Measurements from ENCODE around the gene SMO.
"Not testable (repeated sequence)": the region's sequence is repeated elsewhere in the genome, so short reads cannot be mapped to it uniquely, and the experiment has no call there.

SMO gene

DNA sequence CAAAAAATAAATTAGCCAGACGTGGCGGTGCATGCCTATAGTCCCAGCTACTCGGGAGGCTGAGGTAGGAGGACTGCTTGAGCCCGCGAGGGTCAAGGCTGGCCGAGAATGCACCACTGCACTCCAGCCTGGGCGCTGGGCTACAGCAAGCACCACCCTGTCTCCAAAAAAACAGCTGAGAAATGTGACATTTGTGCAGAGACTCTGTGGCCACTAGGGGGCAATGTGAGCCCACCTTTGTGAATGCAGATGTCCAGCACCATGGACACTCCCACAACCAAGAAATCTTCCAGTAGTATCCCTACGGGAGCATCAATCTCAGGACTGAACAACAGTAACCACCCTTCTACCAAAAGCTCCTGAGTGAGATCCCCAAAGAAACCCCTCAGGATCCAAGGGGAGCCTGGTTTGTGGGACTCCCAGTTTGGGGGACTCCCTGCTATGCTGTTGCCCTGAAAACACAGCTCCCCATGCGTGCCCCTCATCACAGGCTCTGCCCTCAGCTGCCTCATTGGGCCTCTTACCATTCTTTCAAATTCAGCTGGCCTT lies 30.2 kb downstream of the SMO start:
- peak; percentile 90 for DNase-seq (ENCODE audit: low read depth, low spot score)
- Histone ChIP-seq H3K36me3 (ENCODE audit: control insufficient read depth, insufficient read depth, low read length) (no peaks in the 10 kb centered on the region), H3K27me3 (ENCODE audit: control insufficient read depth, insufficient read depth, low read length) (no peaks in the 10 kb centered on the region), H3K4me3 (ENCODE audit: low read length) (no peak overlapping the region), H3K4me1 (ENCODE audit: control insufficient read depth, insufficient read depth, low read length) (no peaks in the 10 kb centered on the region), H3K27ac (ENCODE audit: low read length) (no peak overlapping the region), H3K9me3 (ENCODE audit: control insufficient read depth, insufficient read depth, low read length) (no peaks in the 10 kb centered on the region)
- no CpG with 5 or more reads among the region's 9 CpGs for WGBS (ENCODE audit: insufficient coverage, insufficient read length)

DNA sequence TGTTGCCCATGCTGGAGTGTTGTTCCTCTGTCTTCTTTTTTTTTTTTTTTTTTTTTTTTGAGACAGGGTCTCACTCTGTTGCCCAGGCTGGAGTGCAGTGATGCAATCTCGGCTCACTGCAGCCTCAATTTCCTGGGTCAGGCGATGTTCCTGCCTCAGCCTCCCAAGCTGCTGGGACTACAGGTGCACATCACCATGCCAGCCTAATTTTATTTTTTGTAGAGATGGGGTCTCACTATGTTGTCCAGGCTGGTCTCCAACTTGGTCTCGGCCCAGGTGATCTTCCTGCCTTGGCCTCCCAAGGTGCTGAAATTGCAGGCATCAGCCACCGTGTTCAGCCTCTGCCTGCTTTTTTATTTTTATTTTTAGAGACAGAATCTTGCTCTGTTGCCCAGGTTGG lies 30.7 kb downstream of the SMO start:
- not testable (repeated sequence) for H3K4me3 ChIP-seq (ENCODE audit: low read length); H3K27ac ChIP-seq (ENCODE audit: low read length); DNase-seq (ENCODE audit: low read depth, low spot score); H3K27me3 ChIP-seq (ENCODE audit: control insufficient read depth, insufficient read depth, low read length); H3K9me3 ChIP-seq (ENCODE audit: control insufficient read depth, insufficient read depth, low read length); H3K4me1 ChIP-seq (ENCODE audit: control insufficient read depth, insufficient read depth, low read length); H3K36me3 ChIP-seq (ENCODE audit: control insufficient read depth, insufficient read depth, low read length)
- WGBS (ENCODE audit: insufficient coverage, insufficient read length), result no CpG with 5 or more reads among the region's 4 CpGs

DNA sequence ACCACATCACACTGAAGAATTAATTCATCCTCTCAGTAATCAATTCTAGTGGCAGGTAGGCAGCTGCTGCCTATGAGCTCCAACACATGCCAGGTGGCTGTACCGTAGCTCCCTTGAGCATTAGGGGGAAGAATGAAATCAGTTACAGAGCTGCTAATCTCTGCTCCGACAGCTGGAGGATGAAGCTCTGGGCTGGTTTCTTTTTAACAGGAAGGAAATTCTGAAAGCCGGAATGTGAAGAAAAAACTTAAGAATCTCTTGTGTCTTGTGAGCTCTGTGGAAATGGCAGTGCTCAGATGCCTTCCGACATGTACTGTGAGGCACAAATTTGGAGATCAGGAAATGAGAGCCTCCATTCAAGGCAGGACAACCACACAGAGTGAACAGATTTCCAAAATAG lies 33.6 kb downstream of the SMO start:
- no peak for DNase-seq (ENCODE audit: low read depth, low spot score)
- Histone ChIP-seq H3K9me3 (ENCODE audit: control insufficient read depth, insufficient read depth, low read length) (no peaks in the 10 kb centered on the region), H3K4me3 (ENCODE audit: low read length) (no peak overlapping the region), H3K36me3 (ENCODE audit: control insufficient read depth, insufficient read depth, low read length) (no peaks in the 10 kb centered on the region), H3K27me3 (ENCODE audit: control insufficient read depth, insufficient read depth, low read length) (no peaks in the 10 kb centered on the region), H3K27ac (ENCODE audit: low read length) (no peak overlapping the region), H3K4me1 (ENCODE audit: control insufficient read depth, insufficient read depth, low read length) (no peaks in the 10 kb centered on the region; the same call in 1 of the 2 replicates)
- no CpG with 5 or more reads among the region's 4 CpGs for WGBS (ENCODE audit: insufficient coverage, insufficient read length)

DNA sequence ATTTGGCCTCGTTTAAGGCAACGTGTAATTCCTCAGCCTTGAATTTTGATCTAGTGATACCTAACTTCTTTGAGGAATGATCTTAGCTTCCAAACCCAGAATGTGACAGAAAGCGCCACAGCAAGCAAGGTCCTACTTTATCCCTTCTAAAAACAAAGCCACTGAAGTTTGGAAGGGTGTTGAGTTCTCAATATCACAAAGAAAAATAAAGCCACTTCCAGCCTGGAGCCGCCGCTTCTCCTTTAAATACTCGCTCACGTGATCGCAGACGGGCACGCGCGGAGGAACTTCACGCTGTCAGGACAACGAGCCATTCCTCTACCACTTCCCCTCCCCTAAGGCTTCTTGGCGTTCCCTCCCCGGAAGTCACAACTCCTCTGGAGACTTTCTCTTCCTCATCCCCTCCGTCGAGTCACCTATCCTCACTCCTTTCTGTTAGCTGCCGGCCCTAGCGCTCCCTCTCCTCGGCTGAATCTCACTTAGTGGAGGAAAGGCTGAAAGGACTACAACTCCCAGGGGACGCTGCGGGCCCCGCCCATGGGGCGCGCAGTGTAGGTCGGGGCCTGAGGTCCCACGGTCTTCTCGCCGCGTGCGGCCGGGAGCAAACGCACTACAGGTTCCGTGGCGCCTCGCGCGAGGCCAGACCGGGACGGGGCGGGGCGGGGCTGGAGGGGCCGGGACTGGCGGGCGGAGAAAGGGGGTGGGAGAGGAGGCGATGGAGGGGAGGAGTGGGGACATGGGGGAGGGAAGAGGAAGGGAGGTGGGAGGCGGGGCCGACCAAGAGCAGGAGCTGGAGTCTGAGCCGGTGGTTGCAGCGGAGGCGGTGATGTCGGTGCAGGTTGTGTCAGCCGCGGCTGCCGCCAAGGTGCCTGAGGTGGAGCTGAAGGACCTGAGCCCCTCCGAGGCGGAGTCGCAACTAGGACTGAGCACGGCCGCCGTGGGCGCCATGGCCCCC lies 36.1 kb downstream of the SMO start, which contains the start of gene AHCYL2:
Gene AHCYL2, plus strand, starts transcription at position 780 of the 955 bp plus-strand sequence.
- Histone ChIP-seq H3K27me3 (ENCODE audit: control insufficient read depth, insufficient read depth, low read length) (no peaks in the 10 kb centered on the region), H3K36me3 (ENCODE audit: control insufficient read depth, insufficient read depth, low read length) (no peaks in the 10 kb centered on the region)

DNA sequence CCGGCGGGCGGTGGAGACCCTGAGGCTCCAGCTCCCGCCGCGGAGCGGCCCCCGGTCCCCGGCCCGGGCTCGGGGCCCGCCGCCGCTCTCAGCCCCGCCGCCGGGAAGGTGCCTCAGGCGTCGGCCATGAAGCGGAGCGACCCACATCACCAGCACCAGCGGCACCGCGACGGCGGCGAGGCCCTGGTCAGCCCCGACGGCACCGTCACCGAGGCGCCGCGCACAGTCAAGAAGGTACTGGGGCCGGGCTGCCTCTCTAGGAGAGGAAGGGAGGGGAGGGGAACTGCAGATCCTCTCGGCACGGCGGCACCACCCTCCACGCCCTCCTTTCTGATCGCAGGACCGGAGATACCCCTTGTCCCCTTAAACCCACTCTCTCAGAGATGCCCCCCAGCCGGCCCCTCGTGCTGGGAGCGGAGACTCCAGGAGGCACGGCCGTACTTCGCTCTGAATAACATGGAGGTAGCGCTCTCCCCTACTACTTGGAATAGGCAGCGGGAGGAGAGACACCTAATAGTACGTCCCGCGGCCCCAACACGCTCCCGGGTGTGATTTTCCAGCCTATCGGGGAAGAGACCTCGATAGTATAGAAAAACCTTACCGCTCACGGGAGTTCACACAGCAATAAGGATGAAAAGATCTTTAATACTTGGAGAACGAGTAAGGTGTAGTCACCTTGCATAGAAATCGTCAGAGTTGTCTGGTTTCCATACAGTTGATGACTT lies 36.9 kb downstream of the SMO start:
- Histone ChIP-seq H3K4me1 (ENCODE audit: control insufficient read depth, insufficient read depth, low read length) (no peaks in the 10 kb centered on the region; the same call in 1 of the 2 replicates), H3K4me3 (ENCODE audit: low read length) (peak overlapping the region; percentile 69), H3K36me3 (ENCODE audit: control insufficient read depth, insufficient read depth, low read length) (no peaks in the 10 kb centered on the region), H3K27ac (ENCODE audit: low read length) (no peak overlapping the region), H3K27me3 (ENCODE audit: control insufficient read depth, insufficient read depth, low read length) (no peaks in the 10 kb centered on the region), H3K9me3 (ENCODE audit: control insufficient read depth, insufficient read depth, low read length) (no peaks in the 10 kb centered on the region)
- DNase-seq (ENCODE audit: low read depth, low spot score), result no peak
- WGBS (ENCODE audit: insufficient coverage, insufficient read length), result no CpG with 5 or more reads among the region's 60 CpGs

More for the DNA sequence above, 36.1 kb downstream of the SMO start, which contains the start of gene AHCYL2:
- Histone ChIP-seq H3K9me3 (ENCODE audit: control insufficient read depth, insufficient read depth, low read length) (no peaks in the 10 kb centered on the region), H3K4me1 (ENCODE audit: control insufficient read depth, insufficient read depth, low read length) (no peaks in the 10 kb centered on the region; the same call in 1 of the 2 replicates), H3K4me3 (ENCODE audit: low read length) (peak within 1 kb of the TSS; percentile 69), H3K27ac (ENCODE audit: low read length) (peak within 1 kb of the TSS; percentile 5)
- peak; percentile 88 for DNase-seq (ENCODE audit: low read depth, low spot score)
- WGBS (ENCODE audit: insufficient coverage, insufficient read length), result no CpG with 5 or more reads among the region's 63 CpGs

DNA sequence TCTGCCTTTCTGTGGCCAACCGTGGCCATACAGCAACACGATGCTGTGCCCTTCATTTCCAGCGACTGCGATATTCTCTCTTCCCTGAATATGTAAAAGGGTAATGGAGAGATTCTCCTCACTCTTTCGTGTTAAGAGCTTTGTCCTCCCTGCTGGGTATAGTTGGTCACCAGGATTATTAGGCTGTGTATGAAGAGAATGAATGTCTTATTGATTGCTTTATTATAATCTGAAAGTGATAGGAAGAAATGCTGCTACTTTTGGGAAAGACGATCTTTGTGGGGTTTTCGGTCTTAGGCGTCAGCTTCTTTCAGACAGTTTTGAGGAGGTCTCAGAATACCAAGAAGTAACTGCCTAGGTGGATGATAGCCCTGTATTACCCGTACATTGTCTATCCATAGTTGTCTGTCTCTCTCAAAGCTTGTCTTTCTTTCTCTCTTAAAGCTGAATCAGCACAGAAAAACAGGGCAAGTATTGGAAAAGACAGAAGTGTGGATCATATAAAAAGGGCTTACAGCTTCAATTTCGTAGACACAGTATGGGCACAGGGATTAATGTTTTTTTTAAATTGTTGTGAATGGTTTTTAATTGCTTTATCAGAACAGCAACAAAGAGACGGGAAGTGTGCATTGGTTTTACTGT lies 37.6 kb downstream of the SMO start:
- H3K4me1 ChIP-seq (ENCODE audit: control insufficient read depth, insufficient read depth, low read length), result no peaks in the 10 kb centered on the region; the same call in 1 of the 2 replicates
- DNase-seq (ENCODE audit: low read depth, low spot score), result no peak
- peak overlapping the region; percentile 69; the same call in 1 of the 2 replicates for H3K4me3 ChIP-seq (ENCODE audit: low read length)
- no peaks in the 10 kb centered on the region for H3K27me3 ChIP-seq (ENCODE audit: control insufficient read depth, insufficient read depth, low read length)
- no peaks in the 10 kb centered on the region for H3K36me3 ChIP-seq (ENCODE audit: control insufficient read depth, insufficient read depth, low read length)
- H3K9me3 ChIP-seq (ENCODE audit: control insufficient read depth, insufficient read depth, low read length), result no peaks in the 10 kb centered on the region
- H3K27ac ChIP-seq (ENCODE audit: low read length), result no peak overlapping the region
- no CpG with 5 or more reads among the region's 11 CpGs for WGBS (ENCODE audit: insufficient coverage, insufficient read length)

DNA sequence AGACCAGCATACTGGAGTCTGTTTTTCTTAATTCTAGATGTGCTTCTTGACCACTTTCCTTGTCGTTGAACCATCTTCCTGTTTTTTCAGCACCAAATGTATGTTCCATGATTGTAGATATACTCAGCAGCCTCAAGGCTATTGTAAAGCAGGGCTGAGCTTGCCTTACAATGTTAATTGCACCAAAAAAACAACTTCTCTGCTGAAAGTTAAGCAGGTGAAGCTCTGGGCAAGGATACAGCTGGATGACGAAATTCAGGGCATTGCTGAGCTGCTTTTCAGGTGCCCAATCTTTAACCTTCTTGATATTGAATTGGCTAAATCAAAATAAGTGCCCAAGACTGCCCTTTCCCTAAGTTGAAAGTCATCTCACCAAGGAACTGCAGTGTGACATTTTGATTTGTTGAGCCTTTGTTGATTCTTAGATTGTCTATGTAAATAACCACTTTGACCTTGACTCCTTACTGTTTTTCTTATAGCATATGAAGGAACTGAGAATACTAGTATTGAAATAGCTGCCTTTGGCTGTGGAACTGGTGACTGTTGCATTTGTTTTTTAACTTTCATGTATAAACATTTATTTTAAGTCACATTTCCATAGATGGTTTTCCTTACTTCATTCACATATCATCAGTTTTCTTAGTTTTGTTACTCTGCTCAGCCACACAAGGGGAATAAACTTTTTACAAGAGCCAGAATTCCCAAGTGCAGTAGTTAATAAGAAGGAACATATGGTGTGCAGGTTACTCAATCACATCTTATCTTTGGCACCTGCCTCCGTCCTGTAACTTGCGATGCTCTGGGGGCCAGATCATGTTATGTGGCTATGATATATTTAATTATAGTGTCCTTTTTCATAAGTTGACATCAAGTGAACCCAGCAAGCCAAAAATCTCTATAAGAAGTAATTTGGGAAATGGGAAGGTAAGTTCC lies 39.5 kb downstream of the SMO start:
- no CpG with 5 or more reads among the region's 4 CpGs for WGBS (ENCODE audit: insufficient coverage, insufficient read length)
- Histone ChIP-seq H3K4me3 (ENCODE audit: low read length) (no peak overlapping the region), H3K27me3 (ENCODE audit: control insufficient read depth, insufficient read depth, low read length) (no peaks in the 10 kb centered on the region), H3K9me3 (ENCODE audit: control insufficient read depth, insufficient read depth, low read length) (no peaks in the 10 kb centered on the region), H3K36me3 (ENCODE audit: control insufficient read depth, insufficient read depth, low read length) (no peaks in the 10 kb centered on the region), H3K27ac (ENCODE audit: low read length) (no peak overlapping the region), H3K4me1 (ENCODE audit: control insufficient read depth, insufficient read depth, low read length) (no peaks in the 10 kb centered on the region; the same call in 1 of the 2 replicates)
- no peak for DNase-seq (ENCODE audit: low read depth, low spot score)

DNA sequence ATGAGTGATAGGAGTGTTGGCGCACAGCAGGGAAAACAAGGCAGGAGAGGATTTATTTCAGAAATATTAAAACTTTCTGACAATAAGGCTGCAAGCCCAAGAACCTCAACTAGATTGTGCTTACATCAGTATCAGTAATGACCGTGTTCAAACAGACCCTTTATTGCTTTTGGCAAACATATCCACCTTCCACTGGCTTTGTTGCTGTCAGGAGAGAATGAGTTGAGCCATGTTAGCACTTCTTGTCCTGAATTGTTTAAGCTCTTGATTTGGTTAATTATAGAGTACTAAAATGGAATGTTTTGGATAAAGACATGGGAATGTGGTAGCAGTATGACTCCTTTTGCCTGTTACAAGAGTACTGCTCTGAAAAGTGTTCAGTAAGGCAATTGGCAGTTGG lies 40.2 kb downstream of the SMO start:
- no CpG with 5 or more reads among the region's 2 CpGs for WGBS (ENCODE audit: insufficient coverage, insufficient read length)
- no peaks in the 10 kb centered on the region for H3K9me3 ChIP-seq (ENCODE audit: control insufficient read depth, insufficient read depth, low read length)
- no peak overlapping the region for H3K27ac ChIP-seq (ENCODE audit: low read length)
- H3K27me3 ChIP-seq (ENCODE audit: control insufficient read depth, insufficient read depth, low read length), result no peaks in the 10 kb centered on the region
- no peak overlapping the region for H3K4me3 ChIP-seq (ENCODE audit: low read length)
- DNase-seq (ENCODE audit: low read depth, low spot score), result no peak
- no peaks in the 10 kb centered on the region for H3K36me3 ChIP-seq (ENCODE audit: control insufficient read depth, insufficient read depth, low read length)
- H3K4me1 ChIP-seq (ENCODE audit: control insufficient read depth, insufficient read depth, low read length), result no peaks in the 10 kb centered on the region; the same call in 1 of the 2 replicates

DNA sequence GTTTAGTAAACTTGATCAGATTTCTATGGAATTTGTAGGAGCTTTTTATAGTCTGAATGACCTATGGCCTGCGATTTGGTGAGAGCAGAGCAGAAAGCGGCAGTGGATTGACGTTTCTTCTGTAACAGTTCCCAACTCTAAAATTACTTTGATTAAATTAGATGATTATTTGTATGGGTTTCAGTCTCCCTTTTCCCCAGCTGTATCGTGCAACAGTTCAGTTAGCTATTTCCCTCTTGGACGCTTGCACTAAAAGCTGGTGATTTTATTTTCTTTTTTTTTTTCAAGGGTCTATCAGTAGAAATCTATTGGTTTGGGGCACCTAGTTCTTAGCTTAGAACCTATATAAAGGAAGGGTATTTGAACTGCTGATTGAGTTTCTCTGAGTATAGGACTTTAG lies 43.2 kb downstream of the SMO start:
- Histone ChIP-seq H3K27ac (ENCODE audit: low read length) (no peak overlapping the region), H3K4me3 (ENCODE audit: low read length) (no peak overlapping the region), H3K4me1 (ENCODE audit: control insufficient read depth, insufficient read depth, low read length) (no peaks in the 10 kb centered on the region), H3K27me3 (ENCODE audit: control insufficient read depth, insufficient read depth, low read length) (no peaks in the 10 kb centered on the region), H3K36me3 (ENCODE audit: control insufficient read depth, insufficient read depth, low read length) (no peaks in the 10 kb centered on the region), H3K9me3 (ENCODE audit: control insufficient read depth, insufficient read depth, low read length) (no peaks in the 10 kb centered on the region)
- no peak for DNase-seq (ENCODE audit: low read depth, low spot score)
- WGBS (ENCODE audit: insufficient coverage, insufficient read length), result no CpG with 5 or more reads among the region's 5 CpGs
